ENCODE results near the gene CALHM1.

DNA sequence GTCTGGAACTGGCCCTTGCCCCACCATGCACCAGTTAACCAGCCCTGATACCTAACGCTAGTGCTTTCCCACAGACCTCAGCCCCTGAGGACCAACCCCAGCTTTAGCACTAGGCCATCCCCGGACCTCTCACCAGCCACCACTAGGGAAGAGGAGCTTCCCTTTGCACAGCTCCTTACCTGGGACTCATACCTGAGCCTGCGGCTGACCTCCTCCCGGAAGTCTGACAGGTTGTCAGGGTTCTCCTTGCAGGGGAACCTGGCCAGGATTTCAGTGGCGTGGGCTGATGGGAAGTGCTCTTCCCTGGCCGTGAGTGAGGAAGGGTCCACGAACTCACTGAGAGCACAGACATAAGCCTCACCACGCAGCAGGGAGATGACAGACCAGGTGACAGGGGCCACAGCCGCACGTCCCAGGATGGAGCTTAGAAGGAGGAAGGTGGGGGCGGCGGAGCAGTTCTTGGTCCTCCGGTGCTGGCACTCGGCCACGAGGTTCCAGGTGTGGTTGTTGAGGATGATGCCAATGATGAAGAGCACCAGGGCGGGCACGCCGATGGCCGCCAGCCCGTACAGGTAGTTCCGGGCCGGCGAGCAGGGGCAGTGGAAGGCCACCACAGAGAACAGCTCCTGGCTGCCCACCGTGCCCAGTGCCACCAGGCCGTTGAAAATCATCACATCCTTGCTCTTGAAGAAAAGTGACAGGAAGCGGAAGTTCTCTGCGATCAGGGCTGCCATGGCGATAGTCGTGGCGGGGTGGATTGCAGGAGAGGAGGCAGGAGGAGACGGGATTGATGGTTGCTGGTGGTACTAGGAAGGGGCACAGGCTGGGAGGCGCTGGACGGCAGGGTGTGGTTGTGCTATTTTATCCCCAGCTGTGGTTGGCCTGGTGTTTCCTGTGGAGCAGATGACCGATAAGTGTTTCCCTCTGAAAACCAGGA, 9.2 kb downstream of the CALHM1 start:
- TF ChIP-seq POLR2A (IDR thresholded peaks at IDR 0.05) (no peak), CTCF (IDR thresholded peaks at IDR 0.05) (no peak), EP300 (IDR thresholded peaks at IDR 0.05) (no peak)
